Measurements from ENCODE around the gene PANK4.

The PANK4 gene

DNA sequence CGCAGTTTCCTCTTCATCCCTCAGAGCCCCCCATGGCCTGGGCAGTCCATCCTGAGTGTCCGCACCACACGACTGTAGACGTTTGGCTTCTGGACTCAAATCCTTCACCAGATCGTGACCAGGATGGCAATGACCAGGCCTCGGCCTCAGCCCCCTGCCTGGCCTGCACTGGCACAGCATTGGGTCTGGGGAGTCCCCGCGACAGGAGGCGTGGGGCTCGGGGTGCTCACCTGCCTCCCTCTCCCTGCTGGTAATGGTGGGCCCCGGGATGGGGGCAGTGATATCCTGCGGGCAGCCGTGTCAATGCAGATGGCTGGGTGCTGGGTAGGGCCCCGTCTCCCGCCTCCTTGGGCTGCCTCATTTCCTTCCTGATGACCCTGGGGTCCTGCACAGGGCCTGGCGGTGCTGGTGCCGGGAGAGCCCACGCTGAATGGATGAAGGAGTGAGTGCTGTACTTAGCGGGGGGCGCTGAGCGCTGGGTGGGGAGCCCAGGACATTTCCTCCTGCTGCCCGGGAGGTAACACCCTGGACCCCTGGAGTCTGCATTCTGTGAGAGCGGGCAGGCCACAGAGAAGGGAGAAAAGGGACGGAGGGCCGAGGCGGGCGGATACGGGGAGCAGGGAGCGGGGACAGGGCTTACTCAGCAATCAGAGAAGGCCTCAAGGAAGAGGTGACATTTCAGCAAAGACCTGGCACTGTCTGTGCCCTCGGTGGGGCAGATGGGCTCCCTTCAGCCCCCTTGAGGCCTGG, 27.6 kb upstream of the PANK4 start:
- TF ChIP-seq GATA2 (IDR thresholded peaks at IDR 0.05; ENCODE audit: low read depth, low read length) (no peak), GATA3 (IDR thresholded peaks at IDR 0.05; ENCODE audit: low read depth, low read length) (no peak)

DNA sequence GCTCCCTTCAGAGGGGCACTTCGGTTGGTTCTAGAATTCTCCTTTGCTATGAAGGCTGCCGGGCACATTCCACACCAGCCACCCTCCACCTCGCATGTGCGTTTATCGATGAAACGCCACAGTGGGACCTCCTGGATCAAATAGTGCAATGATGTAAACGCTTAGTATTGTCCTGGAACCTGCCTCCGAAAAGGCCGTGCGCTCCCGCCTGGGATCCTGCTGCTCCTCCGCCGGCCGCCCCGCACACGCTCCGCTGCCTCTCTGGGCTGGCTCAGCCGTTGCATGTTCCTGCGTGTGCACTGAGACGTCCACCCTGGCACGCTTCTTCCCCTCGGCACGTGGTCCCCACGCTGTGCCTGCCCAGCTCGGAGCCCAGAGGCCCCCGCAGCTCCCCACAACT, 25.8 kb upstream of the PANK4 start:
- no peak for TF ChIP-seq GATA2 (IDR thresholded peaks at IDR 0.05; ENCODE audit: low read depth, low read length)
- TF ChIP-seq GATA3 (IDR thresholded peaks at IDR 0.05; ENCODE audit: low read depth, low read length), result no peak

DNA sequence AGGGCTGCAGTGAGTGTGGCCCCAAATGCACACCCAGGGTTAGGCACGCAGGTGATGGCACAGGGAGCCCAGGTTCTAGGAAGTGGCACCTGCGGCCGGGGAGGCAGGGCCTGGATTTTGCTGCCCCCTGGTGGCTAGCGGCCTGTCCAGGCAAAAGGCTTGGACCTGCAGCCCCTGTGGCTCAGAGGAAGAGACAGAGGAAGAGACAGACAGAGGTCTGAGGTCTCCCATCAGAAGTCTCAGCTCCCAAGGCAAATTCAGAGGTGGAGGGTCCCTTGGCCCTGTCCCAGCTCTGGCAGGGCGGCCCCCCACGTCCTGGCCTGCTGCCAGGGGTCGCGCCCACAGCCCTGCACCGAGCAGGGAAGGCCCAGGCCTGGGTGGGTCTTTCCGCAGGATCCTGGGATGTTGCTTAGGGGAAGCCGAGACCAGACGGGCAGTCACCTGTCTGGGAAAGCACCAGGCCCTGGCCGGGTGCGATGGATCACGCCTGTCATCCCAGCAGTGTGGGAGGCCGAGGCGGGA, 21.7 kb upstream of the PANK4 start:
- no peak for TF ChIP-seq GATA3 (IDR thresholded peaks at IDR 0.05; ENCODE audit: low read depth, low read length)

DNA sequence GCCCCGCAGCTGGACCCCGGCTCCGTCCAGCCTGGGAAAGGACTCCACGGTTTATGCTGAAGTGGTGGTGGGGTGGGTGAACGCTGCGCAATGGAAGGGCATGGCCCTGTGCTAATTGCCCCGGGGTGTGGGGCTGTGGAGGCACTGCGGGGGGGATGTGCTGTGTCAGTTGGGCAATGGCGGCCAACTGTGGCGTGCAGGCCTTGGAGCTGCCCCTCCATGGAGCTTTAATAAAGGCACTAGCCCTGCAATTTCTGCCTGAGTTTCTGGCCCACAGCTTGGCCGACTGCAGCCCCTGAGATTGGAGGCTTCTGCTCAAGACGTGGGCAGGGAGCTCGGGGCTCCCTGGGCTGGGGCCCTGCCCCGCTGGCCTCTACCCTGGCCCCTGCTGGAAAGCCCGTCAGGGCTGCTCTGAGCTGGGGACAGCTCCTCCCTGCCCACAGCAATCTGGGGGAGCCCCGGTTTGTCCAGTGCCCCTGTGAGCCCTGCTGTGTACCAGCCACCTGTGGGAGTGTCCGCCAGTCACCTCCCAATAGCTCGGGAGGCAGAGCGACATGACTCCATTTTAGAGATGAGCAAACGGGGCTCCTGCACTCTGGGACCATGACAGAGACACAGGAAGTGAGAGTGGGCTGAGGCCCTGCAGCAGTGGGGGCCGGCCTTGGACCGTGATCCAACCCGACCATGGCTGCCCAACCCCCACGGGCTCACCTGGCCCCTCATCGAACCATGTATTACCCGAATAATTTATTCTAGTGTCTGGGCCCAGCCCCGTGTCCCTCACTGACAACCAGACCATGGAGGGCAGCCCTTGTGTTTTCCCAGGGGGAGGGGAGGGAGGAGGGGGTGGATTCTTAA, 21.0 kb upstream of the PANK4 start:
- TF ChIP-seq GATA3 (IDR thresholded peaks at IDR 0.05; ENCODE audit: low read depth, low read length), result no peak
- TF ChIP-seq GATA2 (IDR thresholded peaks at IDR 0.05; ENCODE audit: low read depth, low read length), result no peak

DNA sequence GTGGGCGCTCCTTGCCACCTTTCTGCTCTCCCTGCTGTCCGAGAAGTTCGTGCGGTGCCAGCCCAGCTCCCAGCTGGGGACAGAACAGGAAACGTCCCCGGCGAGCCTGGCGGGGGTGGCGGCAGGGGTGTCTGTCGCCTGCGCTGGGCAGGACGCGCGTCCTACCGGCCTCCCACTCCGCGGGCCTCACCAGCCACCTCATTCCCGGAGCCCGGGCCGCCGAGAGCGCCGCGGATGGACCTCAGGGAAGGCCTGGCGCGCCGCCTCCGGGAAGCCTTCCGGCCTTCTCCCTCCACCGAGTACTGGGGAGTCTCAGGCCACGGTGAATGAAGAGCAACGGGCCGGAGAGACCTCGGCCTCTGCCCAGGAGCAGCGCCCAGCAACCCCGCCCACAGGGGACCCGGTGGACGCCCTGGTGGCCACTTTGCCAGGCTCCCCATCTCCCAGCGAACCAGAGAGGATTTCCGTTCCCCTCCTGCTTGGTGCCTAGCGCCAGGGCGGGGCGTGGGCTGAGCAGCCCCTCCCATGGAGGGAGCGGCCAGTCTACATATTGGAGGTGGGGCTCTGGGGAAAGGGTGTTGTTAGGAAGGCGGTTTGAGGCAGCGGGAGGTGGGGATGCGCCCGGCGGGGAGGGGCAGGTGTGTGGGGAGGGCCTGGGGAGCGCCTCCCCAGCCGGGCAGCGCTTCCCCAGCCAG, 20.3 kb upstream of the PANK4 start:
- TF ChIP-seq GATA3 (IDR thresholded peaks at IDR 0.05; ENCODE audit: low read depth, low read length) (no peak), GATA2 (IDR thresholded peaks at IDR 0.05; ENCODE audit: low read depth, low read length) (no peak)

DNA sequence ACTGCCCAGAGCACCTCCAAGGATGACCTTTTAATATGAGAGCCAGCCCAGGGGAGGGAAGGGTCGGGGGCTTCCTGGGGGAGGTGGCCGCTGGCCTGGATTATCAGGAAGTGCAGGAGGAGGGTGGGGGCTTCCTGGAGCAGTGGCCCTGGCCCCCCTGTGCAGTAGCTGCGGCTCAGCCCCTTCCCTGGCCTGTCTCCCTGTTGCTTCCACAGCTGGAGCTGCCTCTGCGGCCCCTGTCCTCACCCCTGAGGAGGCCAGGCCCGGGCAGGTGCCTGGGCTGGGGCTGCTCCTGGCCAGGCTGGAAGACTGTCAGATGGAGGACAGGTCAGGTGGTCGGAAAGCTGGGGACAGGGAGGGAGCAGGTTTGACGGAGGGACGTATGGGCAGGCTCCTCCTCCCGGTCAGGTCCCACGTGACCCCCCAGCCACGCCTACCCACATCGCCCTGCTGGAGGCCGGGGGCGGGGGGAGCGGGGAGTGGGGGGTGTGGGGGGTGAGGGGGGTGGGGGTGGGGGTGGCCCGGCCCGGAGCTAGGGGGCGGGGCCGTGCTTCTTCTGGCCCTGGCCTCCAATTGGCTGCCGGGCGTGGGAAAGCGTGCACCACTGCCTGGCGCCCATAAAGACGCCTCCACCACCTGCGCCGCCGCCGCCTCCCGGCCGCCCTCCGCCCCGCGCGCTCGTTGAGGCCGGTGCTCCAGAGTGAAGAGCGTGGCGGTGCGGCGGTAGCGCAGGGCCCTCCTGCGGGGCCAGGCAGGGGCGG, 19.5 kb upstream of the PANK4 start:
- no peak for TF ChIP-seq GATA3 (IDR thresholded peaks at IDR 0.05; ENCODE audit: low read depth, low read length)
- TF ChIP-seq GATA2 (IDR thresholded peaks at IDR 0.05; ENCODE audit: low read depth, low read length), result no peak

DNA sequence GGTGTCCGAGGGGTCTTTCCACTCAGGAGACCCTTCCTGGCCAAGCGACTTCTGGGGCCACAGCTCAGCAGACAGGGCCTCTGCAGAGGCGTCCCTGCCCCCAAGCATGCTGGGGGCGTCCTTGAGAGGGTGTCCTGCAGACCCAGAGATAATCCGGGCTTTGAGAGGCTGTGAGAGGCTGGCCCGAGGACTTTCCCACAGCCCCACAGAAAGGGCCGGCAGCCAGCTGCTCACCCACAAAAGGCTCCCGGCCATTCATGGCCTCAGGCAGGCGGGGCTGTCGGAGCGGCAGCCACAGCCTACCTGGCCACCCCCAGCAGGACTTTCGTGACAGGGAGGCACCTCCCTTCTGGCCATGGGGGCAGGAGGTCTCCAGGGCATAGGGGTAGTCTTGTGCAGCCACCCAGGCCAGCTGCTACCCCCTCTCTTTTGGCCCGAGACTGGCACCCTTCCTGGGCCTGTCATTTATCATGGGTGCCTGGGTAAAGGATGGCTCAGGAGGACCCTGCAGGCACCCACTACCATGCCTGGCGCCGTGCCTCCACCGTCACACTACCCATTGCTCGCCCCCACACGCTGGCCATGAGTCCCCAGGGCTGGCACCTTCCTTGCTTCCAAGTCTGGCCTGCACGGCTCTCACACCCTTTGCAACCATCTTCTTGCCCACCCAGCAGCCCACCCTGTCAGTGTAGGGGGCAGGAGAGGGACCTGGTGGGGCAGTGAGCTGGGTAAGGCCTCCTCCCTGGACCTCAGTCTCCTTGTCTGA, 18.7 kb upstream of the PANK4 start:
- TF ChIP-seq GATA3 (IDR thresholded peaks at IDR 0.05; ENCODE audit: low read depth, low read length), result no peak
- no peak for TF ChIP-seq GATA2 (IDR thresholded peaks at IDR 0.05; ENCODE audit: low read depth, low read length)

DNA sequence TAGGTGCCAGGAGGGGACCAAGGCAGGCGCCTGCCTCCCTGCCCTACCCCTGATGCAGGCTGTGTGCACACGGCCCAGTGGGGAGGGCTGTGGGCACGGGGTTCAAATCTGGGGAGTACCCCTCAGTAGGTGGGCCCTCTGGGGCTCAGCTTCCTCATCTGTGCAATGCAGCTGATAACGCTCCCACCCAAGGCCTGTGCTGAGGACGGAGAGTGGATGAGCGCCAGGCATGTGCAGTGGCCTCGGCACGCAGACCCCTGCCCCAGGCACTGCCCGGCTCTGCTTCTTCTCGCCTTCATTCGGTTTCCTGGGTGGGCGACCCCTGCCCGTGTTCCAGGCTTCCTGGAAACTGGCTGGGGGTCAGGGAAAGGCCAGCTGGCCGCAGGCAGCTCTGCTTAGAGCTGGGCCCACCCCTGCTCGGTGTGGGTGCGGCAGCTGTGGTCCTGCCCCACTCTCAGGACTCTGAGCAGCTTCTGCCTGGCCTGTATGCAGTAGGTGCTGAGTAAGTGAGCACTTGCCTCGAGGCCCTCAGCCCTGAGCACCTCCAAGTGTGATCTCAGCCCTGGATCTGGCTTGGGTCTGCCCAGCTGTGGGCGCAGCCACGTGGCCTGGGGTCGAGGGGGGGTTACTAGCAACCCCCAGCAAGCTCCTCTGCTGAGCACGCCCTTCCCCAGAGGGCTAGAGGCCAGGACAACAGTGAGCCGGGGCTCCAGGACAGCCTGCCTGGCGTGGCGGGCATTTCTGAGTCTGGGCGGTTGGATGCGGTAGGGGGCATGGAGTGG, 17.9 kb upstream of the PANK4 start:
- TF ChIP-seq GATA2 (IDR thresholded peaks at IDR 0.05; ENCODE audit: low read depth, low read length) (peak; percentile 15; the same call in 1 of the 2 replicates), GATA3 (IDR thresholded peaks at IDR 0.05; ENCODE audit: low read depth, low read length) (no peak)

DNA sequence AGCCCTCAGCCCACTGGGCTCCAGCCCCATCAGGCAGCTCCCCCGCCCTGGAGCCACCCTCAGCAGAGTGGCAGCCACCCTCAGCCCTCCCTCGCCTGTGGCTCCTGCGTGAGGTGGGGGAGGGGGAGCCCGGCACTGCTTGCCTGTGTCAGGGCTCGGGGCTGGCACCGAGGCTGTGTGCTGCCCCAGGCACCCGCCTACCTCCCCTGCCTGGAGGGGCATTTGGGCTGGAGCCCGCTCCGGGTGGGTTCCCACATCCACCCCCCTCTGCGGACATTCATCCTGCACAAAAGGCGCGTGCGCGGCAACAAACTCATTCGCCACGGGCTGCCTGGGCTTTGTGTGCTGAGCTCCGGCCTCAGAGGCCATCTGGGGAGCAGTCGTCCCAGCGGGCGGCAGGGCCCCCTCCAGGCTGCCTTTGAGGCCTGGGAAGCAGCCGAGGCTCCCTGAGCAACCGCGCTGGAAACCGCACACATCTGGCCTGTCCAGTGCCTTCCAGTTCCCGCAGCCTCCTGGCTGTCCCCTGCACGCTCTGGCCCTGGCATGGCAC, 17.2 kb upstream of the PANK4 start:
- TF ChIP-seq GATA2 (IDR thresholded peaks at IDR 0.05; ENCODE audit: low read depth, low read length) (no peak), GATA3 (IDR thresholded peaks at IDR 0.05; ENCODE audit: low read depth, low read length) (no peak)

DNA sequence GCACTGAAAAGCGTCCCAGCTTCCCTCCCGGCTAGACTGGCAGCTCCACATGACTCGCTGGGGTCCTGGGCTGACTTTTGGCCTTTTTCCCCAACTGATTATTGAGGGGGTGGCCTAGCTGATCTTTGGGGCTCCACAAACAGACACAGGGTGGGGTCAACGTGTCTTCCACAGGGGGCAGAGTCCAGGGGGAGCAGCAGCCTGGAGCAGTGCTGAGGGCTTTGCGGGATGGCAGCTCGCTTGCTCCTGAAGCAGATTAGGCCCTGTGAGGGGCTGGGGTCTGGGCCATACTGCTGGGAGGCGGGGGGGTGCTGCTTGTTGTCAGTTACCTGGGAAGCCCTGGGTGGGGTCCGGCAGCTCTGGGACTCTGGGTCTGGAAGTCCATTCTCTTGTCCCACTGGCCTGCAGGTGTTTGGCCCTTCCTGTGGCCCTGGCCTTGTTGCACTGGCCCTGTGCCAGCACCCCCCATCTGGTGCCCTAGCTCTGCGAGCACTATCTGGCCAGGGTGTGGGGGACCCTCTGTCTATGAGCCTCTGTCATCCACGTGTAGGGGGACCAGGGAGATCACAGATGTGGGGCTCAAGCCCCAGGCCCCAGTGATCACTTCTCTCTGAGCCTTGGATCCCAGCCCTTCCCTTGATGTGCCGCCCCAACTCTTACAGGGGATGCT, 16.0 kb upstream of the PANK4 start:
- TF ChIP-seq GATA3 (IDR thresholded peaks at IDR 0.05; ENCODE audit: low read depth, low read length) (no peak), GATA2 (IDR thresholded peaks at IDR 0.05; ENCODE audit: low read depth, low read length) (no peak)

DNA sequence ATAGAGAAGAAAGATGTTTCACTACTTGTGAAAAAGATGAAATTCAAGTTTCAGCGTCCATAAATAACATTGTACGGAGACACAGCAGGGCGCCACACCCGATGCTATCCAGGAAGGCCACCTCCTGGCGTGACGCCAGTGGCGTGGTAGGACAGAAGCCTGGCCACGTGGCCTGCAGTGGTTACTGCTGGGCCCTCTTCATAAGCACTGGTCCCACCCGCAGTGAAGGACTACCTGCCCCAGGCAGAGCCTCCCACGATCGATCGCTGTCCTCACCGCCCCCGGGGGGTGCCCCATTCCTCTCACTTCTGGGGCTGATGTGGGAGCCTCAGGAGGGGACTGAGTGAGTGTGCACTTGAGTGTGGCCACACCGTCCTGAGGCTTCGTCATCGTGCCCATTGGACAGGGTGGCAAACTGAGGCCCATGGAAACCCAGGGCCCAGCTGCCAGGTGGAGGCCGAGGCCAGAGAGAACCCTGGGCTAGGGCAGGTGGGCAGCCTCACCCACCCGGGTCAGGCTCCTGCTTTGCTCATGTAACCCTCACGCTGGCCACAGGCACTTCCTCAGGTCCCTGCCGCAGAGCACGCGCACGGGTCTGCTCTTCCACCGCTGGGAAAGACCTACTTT, 15.3 kb upstream of the PANK4 start:
- TF ChIP-seq GATA2 (IDR thresholded peaks at IDR 0.05; ENCODE audit: low read depth, low read length), result no peak

Data from SH-SY5Y (cell line).